Activated naive CD4-positive, alpha-beta T cell treated with anti-CD3 and anti-CD28 coated beads, Interleukin-2, amount 50 U/mL, for 16 hours (primary cell): ENCODE data around the gene UGCG.
A peak's percentile ranks its signal among the peaks of the same experiment; 100 is the strongest.
"Not testable (repeated sequence)": the region's sequence is repeated elsewhere in the genome, so short reads cannot be mapped to it uniquely, and the experiment has no call there.

Experiments used
- DNase-seq: peaks from one replicate; pipeline ENCODE4 v3.0.0-alpha.2; 2020

Gene UGCG

DNA sequence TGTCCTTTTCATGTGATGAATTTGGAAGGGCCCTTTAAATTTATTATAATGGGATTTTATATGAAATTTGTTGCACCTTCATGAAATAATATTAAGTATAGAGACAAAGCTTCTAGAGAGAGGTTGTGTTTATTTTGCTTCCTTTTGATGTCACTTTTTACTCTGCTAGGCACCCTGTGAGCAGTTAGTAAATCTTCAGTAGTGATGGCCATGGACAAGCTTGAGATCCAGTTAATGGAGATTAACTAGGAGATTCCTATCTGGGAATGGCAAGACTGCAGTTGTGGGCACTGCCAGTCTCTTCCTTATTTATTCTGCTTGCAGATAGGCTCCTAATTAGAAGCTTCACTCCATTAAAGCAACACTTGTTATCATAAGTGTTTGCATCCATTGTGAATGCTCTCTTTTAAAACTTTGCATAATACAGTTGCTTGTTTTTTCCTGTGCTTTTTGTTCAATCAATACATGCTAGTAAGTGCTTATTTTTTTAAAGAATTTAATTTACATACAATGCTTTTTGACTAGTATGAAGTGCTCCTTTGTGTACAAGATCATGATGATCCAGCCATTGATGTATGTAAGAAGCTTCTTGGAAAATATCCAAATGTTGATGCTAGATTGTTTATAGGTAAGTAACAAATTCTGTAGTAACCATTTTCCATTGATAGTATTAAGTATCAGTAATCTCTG, 25.9 kb downstream of the UGCG start:
- no peak for DNase-seq

DNA sequence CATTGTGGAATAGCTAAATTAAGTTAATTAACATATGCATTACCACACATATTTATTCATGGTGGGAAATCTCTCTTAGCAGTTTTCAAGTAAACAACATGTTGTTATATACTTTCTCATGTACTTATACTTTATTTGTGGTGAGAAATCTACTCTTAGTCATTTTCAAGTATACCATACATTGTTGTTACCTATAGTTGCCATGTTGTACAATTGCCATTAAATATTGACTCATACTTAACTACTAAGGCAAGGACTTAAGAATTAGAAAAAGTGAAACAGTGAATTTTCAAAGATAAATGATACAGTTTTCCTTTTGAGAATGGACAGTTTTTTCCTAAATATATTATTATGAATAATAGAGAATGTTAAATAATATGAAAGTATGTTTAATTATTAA, 27.7 kb downstream of the UGCG start:
- DNase-seq, result no peak

DNA sequence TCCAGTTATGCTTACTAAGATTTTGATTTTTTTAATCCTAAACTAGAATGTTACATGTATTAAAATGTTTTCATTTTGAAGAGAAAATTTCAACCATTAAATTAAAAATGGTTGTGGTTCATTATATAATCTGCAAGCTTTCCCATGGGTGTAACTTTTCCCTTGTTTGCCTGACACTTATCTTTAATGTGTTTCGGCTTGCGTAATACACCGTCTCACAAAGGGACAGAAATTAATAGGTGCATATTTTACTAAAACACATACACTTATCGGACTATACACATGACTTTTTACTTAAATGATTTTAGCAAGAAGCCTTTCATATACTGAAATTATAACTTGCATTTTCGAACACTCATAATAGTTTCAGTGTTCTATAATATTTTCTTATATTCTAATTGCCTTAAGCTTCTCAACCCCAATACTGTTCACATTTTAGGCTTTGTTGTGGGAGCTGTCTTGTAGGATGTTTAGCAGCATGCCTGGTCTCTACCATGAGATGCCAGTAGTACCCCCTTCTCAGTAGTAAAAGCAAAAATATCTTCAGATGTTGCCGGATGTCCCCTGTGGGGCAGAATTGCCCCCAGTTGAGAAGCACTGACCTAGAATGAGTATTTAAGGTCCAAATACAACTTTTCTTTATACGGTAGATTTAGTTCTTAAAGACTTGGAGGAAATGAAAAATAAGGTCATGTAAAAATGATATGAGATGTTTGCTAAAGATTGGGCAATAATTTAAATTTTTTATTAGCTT, 28.6 kb downstream of the UGCG start:
- no peak for DNase-seq

DNA sequence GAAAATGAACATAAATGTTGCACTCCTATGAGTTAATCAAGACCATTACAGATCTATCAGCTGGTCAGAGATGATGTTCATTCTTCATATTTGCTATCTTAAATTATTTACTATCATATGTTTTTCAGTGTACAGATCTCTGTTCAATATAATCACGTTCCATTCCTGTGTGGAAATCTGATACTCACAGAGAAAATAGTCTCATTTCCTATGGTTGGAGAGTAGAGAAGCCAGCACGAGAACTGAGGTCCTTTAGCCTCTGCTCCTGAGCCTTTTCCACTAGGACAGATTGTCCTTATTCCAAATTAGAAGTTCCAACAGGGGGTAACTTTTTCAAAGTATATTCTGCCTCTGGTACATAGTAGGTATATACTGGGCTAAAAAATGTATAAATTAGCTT, 29.2 kb downstream of the UGCG start:
- DNase-seq, result no peak

DNA sequence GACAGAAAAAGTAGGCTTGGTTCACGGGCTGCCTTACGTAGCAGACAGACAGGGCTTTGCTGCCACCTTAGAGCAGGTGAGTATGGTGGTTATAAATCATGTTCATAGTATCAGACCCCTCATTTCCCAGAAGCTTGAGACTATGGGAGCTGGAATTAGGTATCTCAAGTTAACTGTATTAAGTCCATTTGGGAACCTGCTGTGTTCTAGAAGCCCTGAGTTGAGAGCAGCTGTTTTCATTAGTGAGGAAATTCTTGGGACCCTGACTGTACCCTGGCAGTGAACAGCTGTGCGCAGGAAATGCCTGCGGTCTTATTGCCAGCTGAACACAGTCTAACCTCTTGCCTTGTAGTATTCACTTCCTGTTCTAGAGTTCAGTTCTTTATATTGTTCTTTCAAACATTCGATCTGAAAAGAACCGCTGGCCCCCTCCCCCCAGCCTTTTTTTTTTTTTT, 29.8 kb downstream of the UGCG start:
- DNase-seq, result peak; percentile 48

DNA sequence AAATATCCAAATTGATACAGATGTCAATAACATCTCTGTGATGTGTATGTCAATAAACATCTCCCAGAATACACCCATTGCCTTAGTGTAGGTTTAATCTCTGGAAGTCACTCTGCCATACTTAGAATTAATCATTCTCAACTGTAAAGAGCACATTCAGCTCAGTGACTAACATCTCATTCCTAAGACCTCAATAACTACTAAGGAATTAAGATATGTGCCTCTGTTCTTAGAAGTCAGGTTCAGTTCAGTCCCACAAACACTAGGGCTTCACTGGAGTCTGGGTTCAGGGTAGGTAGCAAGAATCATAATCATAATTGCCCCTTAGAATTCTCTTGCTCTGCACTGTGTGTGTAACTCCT, 31.7 kb downstream of the UGCG start:
- DNase-seq, result no peak

DNA sequence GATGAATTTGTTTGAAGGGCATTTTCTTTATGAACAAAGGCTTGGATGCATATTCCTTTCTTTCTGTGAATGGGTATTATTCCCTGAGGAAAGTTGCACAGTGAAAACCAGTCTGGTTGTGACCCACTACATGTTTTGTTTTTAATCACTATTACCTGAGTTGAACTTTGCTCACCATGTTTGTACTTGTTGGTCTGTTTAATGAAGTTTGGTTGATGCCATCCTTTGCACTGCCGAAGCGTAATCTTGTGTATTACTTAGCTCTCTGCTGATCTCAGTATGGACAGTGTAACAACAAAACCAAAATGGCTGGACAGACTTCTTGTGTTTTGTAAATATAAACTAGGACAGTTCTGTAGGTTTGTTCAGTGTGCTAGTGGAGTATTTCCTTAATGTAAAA, 38.1 kb downstream of the UGCG start:
- DNase-seq, result no peak

DNA sequence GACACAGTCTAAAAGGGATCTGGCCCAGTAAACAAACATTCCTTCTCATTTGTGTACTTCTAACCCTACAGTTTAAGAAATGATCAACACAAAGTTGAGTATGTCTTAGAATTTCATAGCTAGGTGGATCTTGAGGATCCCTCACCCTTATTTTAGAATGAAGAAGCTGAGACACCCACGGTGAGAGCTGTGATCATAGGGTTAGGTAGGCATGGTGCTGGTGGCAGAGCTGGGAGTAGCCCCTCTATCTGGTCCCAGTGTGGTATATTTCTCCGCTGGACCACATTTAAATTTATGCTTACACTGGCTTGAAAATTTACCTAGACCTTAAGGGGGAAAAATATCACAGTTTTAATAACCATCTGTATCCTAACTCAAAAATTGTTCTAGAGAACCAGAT, 39.8 kb downstream of the UGCG start:
- no peak for DNase-seq

DNA sequence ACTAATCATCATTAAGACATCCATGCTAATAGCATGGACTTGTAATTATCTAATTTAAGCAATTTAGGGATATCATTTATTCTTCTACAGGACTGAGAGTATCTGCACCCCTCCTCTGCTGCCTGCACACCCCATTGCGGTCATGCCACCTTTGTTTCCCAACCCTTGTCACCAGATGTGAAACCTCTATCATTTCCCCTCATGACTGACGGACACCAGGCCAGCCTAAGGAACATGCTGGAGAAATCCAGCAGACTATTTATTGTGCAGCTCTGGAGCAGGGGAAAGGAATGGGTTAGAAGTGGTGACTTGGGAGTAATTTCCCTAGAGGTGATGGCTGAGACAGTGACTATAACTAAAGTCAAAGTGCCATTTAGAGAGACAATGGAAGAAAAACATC, 40.7 kb downstream of the UGCG start:
- no peak for DNase-seq

DNA sequence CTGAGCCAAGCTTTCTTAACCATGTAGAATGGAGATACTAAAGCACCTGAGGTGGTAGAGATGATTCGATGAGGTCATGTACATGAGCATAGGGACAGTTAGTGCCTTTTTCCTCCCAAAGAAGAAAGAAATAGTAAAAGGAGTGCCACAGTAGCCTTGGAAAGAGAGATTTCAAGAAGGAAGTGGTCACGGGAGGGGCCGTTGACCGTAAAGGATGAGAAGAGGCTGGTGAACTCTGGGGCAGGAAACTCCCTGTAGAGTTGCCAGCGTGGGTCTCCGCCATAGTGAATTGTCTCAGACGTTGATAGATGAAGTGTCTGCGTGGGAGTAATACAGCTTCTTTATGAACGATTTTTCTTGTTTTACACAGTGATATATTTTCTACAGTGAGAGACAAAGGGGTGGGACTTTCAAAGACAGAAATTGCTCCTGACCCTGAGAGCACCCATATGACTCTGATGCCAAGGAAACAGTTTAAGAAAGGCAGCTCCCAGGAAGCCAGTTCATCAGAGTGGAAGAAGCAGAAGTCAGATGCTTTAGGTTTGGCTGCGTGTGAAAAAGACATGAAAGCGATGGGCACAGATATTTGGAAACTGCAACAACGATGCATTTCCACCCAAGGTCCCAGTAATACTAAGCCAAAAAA, 41.3 kb downstream of the UGCG start:
- peak; percentile 53 for DNase-seq

DNA sequence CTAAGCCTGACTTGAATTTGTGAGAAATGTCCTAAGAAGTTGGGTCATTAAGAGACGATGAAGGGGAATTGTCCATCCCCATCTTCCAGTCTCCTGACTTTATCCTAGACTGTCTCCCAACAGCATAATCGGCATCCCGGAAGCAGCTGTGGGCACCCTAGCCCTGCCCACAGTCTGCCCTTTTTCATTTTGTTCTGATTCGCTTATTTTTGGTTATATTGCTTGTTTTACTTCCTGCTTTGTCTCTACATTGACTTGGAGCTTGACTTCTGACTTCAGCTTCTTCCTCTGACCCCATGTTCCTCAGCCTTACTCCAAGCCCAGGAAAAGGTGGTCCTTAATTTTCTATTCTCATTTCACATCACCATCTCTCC, 41.8 kb downstream of the UGCG start:
- no peak for DNase-seq

DNA sequence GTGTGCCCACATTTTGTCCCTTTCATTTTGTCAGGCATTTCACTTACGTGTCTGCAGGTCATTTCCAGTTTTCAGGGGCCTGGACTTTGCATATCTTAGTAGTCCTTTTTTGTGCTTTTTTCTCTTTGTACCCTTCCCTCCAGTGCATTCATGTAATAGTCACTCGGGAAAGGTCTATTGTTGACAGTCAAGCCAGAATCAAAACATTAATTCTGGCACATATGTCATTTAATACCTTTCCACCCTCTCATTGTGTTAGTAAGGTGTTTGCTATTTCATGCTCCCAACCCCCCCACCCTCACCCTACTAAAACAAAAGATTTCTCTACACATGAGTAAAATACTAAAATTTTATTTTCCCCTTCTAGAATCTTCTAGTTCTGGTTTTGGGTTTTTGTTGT, 42.7 kb downstream of the UGCG start:
- DNase-seq, result no peak

DNA sequence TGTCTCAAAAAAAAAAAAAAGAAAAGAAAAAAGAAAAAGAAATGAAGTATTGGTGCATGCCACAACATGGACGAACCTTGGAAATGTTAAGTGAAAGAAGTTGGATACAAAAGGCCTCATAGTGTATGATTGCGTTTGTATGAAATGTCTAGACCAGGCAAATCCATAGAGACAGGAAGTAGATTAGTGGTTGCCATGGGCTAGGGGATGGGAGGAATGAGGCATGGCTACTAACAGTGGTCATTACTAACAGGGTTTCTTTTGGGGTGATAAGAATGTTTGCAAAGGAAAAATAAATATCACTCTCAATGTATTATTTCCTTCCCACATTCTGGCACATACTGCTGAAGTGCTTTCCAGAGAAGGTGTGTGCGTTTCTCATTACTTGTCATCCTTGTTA, 44.1 kb downstream of the UGCG start:
- no peak for DNase-seq

DNA sequence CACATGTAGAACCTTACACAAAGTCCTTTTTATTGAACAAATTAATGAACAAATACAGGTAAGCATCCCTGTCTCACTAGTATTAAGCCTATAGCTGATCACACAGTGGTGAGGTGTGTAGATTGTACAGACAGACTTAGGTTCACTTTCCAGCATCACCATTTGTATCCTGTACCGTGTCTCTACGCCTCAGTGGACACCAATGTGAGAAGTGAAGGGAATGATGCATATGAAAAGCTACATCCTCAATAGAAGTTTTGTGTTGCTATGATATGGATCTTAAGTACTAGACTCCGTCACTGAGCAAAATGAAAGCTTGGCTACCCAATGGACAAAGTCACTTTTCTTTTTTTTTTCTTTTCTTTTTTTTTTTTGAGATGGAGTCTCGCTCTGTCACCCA, 46.6 kb downstream of the UGCG start:
- no peak for DNase-seq

DNA sequence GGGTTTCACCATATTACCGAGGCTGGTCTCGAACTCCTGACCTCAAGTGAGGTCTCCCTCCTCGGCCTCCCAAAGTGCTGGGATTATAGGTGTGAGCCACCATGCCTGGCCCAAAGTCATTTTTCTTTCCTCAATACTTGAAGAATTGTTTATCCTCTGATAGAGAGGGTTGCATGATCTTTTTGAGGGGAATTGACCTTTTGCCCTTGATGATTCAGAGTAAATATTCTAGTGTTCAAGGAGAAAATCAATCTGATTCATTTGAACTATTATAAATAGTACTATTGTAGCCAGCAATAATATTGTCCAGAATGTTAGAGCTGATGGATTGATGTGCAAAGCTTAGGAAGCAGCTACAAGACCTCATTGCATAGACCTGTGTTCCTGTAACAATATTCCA, 47.1 kb downstream of the UGCG start:
- DNase-seq, result no peak

DNA sequence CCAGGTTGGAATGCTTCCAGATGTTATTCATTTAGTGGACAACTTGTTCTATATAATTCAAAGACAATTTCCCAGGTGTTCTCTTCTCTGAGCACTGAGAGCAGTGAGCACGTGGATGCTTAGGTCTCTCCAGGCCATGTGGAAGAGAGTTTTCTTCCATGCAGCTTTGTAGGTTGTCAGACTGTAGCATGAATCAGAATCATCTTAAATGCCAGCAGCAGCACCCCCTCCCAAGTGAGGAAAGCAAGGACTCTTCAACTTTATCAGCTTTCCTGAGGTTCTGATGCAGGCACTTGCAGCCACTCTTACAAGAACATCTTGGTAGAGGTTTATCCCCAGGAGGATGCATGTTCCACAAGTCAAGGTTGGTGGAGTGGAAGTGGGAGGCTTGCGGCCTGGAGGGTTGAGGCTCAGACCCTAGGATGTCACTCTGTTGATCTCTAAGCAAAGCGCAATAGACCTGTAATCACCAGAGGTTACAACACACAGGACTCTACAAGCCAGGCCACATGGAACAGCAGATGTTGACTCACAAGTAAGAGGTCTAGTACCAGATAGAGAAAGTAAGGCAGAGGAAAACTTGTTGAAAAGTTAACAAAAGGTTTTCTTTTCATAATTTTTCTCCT, 47.7 kb downstream of the UGCG start:
- DNase-seq, result no peak

DNA sequence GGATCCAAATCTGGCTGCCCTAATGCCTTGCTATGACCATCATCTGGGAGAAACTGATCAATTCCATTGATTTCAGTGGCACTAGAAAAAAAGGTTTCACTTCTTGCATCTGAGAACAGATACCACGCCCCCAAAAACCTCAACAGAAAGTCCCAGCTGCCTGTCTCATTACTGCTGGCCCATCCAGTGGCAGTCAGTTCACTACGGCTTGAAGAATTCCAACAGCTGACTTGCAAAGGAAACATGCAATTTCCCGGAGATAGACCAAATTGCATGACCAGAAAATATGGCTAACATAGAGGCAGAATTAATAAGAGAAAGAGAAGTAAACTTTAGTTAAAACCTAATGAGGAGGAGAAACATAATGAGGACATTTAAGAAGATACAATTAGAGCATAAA, 48.6 kb downstream of the UGCG start:
- no peak for DNase-seq

DNA sequence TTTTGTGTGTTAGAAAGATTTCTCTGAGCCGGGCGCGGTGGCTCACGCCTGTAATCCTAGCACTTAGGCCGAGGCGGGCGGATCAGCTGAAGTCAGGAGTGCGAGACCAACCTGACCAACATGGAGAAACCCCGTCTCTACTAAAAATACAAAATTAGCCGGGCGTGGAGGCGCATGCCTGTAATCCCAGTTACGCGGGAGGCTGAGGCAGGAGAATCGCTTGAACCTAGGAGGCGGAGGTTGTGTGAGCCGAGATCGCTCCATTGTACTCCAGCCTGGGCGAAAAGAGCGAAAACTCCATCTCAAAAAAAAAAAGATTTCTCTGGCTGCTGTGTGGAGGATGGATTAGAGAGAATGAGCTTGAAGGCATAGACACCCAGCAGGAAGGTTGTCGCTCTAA, 51.5 kb downstream of the UGCG start:
- not testable (repeated sequence) for DNase-seq

DNA sequence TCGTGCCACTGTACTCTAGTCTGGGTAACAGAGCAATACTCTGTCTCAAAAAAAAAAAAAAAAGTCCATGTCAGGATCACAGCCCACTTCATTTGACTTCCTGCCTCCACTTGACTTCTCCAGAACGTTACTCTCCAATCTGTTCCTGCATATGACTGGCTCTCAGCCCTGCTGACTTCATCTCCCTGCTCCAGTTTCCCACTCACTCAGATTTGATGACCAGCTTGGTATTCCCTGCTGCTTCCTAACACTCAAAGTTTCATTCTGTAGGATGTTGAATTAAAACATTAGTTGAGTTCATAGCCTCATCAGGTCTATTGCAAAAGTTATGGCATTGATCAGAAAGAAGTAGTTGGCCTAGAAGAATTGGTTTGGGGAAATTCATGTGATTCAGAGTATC, 52.3 kb downstream of the UGCG start:
- no peak for DNase-seq

DNA sequence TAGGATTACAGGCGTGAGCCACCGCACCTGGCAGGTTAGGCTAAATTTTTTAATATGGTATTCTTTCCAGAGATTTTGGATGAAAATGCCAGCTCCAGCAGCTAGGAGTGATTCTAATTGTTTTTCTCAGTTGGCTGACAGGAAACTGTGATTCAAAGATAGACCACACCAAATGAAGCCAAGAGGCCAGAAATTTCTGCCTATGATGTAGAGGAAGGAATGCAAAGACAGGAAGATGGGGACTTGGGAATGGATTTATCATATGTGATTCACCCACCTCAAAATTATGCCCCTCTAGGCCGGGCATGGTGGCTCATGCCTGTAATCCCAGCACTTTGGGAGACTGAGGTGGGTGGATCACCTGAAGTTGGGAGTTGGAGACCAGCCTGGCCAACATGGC, 53.3 kb downstream of the UGCG start:
- no peak for DNase-seq

DNA sequence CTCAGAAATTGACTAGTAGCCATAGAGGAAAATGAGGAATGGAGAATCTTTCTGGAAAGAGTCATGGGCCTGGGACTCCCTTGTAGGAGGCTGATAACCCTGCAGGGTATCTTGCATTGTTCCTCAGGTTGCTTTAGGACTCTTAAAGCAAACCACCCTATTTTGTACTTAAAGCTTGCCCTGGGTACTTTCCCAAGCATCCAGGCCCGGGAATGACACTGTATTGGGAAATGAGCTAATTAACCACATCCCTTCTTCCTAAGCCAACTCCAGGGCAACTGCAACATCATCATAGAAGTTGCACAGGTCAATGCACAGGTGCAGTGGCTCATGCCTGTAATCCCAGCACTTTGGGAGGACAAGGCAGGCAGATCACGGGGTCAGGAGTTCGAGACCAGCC, 55.9 kb downstream of the UGCG start:
- DNase-seq, result no peak

DNA sequence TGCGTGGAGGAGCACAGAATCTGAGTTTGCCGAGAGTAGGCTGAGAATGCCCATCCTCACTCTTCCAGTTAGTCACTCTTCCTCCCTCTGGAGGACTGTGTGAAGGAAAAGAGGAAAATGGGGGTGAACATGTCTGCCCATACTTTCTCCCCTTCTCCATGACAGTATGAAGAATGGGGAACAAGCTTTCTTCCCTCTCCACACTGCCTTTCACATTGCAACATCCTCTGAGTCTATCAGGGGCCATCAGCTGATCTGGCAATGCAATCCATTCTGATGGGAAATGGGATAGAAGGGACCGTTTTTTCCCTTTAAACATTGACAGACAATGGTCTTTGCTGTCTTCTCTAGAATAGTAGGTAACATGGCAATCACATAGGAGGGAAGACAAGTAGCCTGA, 56.8 kb downstream of the UGCG start:
- no peak for DNase-seq

DNA sequence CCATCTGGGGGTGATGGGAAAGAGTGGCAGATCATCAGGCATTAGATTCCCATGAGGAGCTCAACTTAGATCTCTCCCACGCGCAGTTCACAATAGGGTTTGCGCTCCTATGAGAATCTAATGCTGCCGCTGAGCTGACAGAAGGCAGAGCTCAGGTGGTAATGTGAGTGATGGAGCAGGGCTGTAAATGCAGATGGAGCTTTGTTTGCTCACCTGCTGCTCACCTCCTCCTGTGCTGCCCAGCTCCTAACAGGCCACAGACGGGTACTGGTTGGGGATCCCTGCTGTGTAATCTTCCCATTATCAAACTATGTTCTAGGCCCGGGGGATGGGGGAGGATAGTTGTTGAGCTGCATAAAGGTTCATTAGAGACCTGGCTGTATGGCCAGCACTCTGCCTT, 58.4 kb downstream of the UGCG start:
- no peak for DNase-seq
